ENCODE measurements around the gene RGS11.

- no peak for TF ChIP-seq CTCF (IDR thresholded peaks at IDR 0.05)
- TF ChIP-seq POLR2AphosphoS5 (IDR thresholded peaks at IDR 0.05): no peak
- no peak for TF ChIP-seq POLR2A (IDR thresholded peaks at IDR 0.05)
Measured at GRCh38 chr16:301950-302349, 26.2 kb upstream of the RGS11 start.

All from breast epithelium (tissue), 3 donors.